Measurements from ENCODE around the gene MINDY4. TPM values are rescaled to one million over a fixed set of nuclear protein-coding genes. Genes with fewer than 3 reads are reported as not detected.

The MINDY4 gene
- total RNA-seq, 1 donor from 2014 or later: 2.1 TPM

DNA sequence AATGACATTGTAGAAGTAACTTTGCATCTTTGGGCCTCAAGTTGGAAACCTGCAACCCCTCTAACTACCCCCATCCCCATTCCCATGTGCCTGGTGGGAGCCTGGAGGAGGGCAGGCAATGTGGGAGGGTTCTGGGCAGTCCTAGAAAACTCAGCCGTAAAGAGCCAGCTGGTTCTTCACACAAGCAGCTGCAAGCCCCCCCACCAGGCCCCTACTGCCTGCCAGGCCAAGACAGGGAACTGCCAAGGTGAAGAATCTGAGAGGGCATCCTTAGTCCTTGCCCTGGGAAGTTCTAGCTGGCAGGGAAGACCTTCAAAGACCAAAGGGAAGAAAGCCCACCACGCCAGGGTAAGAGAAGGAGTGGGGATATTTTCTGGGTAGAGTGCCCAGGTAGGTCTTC lies 31.5 kb upstream of the MINDY4 start:
- DNase-seq (ENCODE audit: low spot score): no peak
- intact Hi-C loops (cut with DNase I): loop anchor here (2.0 to 5.0 kb wide), 3 partner anchors 59 to 238 kb away; no protein-coding TSS in a partner anchor

DNA sequence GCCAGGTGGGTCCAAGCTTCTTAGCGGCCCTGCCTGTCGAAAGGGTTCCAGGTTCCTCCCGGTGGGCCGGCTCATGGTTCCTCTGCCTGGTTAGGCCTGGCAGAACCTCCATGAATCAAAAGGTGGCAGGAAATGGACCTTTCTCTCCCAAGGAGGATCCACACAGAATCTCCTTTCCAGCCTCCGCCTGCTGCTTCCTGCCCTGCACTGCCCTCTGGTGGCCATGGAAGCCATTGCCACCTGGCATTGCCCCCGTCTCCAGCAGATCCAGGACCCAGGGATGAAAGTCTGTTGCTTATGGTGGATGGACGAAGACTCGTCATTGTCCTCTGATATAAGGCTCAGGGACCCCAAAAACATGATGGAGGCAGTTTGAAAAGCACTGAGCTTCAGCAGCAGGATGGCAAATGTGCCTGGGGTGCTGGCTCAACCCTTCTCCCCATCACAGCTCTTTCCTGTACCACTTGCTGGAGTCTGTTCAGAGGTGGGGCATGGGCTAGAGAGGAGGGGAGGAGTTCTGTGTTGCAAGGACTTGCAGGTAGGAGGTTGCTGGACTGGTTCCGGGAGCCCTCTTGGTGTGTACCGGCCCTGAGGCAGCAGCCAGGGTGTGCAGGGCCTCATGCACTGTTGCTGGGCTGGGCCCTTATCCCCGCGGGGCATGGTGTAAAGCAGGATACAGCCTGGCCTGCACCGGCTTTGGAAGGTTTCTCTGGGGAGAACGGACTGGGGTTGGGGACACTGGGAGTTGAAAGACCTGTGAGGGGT lies 30.6 kb upstream of the MINDY4 start:
- intact Hi-C loops (cut with DNase I): loop anchor here (2.0 to 5.0 kb wide), 2 partner anchors 60 to 237 kb away; no protein-coding TSS in a partner anchor
- DNase-seq (ENCODE audit: low spot score): no peak

DNA sequence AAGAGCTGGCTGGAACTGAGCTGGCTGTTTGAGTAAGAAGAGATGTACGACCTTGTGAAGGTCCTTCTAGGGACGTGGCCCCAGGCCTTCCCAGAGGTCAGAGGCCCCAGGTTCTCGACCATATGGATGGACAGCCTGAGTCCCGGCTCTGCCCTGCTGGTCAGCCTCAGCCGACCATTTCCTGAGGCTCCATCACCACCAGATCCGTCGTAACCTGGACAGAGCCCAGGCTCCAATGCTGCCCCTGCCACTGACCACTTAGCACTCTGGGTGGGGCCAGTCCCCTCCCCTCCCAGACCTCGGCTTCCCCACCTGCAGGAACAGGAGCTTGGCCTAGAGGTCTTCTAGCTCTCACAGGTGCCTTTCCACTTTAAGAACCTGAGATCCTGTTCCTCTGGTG lies 29.9 kb upstream of the MINDY4 start:
- no peak for DNase-seq (ENCODE audit: low spot score)
- intact Hi-C loops (cut with DNase I): loop anchor here (2.0 to 5.0 kb wide), 2 partner anchors 60 to 236 kb away; no protein-coding TSS in a partner anchor

DNA sequence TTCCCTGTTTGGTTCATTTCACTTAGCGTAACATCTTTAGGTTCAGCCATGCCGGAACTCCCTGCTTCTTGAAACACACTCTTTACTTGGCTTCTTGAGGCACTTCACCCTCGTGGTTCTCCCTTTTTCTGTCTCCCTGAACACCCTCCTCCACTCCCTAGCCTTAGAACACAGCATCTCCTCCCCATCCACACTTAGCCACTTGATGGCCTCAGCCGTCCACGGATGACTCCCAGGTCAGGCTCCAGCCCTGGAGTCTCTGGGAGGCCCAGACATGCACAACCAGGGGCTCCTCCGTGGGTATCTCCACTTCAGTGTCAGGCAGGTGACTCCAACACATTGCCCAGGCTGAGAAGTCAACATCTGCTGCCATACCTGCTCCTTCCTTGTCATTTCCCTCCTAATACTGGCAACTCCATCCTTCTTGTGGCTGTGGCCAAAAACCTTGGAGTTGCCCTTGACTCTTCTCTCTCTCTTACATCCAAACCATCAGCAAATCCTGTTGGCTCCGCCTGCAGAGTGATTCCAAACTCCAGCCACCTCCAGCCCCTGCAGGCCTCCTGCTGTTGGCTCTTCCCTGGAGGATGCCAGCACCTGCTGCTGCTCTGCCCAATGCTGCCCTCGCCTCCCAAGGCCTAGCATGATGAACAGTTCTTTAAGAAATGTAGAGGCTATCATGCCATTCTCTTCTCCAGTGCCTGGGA lies 27.7 kb upstream of the MINDY4 start:
- intact Hi-C loops (cut with DNase I): loop anchor here (5.0 kb wide), 1 partner anchor 234 kb away; no protein-coding TSS in a partner anchor
- DNase-seq (ENCODE audit: low spot score): no peak

DNA sequence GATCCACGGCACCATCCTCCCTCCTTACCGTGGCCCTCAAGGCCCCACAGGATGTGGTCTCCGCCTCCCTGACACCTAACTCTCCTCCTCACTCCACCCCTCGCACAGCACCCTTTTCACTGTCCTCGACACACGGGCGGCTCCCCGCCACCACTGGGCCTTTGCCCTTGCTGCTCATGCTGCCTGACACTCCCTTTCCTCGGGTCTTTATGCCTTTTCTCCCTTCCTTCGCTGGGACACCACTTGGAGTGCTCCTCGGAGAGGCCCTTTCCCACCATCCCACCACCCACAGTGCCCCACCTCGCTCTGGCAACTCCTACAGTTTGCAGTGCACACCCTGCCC lies 27.2 kb upstream of the MINDY4 start:
- DNase-seq (ENCODE audit: low spot score): no peak
- intact Hi-C loops (cut with DNase I): loop anchor here (5.0 kb wide), 1 partner anchor 233 kb away; no protein-coding TSS in a partner anchor

DNA sequence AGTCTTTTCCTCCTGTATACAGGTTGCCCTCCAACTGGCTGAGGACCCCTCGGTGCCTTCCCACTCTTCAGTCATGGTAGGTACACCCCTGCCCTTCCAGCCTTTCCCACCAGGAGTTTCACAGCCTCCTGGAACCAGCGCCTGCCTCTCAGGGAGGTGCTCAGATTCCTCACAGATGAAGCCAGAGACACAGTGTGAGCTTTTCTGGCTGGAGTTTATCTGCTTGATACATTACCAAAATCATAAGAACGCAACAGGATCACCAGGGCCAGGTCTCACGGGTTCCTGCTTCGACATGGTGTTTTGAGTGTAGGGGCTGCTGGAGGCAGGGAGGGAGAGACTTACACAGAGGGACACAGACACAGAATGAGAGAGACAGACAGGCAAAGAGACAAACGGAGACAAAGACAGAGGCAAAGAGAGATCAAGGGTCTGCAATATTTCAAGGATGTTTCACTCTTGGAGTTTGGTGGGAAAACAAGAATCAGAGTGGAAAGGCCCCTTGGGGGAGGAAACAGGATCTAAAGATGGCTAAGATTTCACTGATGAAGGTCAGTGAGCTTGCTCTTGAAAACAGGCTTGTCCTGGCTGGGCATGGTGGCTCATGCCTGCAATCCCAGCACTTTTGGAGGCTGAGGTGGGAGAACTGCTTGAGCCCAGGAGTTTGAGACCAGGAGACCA lies 25.8 kb upstream of the MINDY4 start:
- intact Hi-C loops (cut with DNase I): no loop called here
- DNase-seq (ENCODE audit: low spot score): no peak

DNA sequence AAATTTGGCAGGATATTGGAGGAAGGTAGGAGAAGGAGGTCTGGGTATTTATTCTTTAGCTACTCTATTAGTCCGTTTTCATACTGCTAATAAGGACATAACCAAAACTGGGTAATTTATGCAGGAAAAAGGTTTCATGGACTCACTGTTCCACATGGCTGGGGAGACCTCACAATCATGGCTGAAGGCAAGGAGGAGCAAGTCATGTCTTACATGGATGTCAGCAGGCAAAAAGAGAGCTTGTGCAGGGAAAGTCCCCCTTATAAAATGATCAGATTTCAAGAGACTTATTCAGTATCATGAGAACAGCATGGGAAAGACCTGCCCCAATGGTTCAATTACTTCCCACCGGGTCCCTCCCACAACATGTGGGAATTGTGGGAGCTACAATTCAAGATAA lies 21.2 kb upstream of the MINDY4 start:
- no peak for DNase-seq (ENCODE audit: low spot score)
- intact Hi-C loops (cut with DNase I): loop anchor here (5.0 kb wide), 2 partner anchors 47 to 162 kb away; partner anchors contain the start of gene AQP1

DNA sequence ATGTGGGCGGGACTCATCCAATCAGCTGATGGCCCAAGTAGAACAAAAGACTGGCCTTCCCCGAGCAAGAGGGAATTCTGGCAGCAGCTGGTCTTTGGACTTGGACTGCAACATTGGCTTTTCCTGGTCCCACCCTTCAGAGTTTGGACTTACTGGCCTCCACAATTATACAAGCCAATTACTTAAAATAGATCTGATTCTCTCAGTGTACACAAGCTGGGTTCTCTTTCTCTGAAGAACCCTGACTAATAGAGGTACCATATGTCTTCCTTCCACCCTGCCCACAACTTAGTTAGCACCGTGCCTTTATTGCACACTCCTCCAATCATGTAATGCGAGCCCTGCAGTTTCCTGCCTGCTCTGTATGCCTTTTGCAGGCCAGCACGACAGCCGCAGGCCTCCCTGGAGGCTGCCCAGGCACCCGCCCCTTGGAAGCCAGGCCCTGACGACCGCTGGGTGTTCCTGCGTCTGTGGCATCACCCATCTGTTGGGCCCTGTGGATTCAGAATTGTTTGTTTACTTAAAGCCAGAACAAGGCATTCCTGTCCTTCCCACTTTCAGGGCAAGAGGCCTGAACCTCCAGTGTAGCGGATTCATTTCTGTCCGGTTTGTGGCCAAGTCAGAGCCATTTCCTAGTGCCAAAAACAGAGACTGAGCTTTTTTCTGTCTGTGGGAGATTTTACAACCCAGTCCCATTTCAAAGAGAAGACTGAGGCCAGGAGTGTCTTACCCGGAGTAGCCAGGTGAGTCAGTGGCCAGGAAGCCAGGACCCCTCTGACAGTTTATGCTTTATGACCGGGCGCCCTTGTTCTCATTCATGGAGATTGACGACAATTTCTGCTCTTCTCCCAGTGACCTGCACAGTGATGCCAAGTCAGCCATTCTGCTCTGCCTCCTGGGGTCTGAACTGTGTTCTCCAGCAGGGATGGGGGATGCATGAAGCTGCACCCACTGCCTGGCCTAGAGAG lies 20.2 kb upstream of the MINDY4 start:
- intact Hi-C loops (cut with DNase I): loop anchor here (5.0 kb wide), 2 partner anchors 46 to 161 kb away; partner anchors contain the start of gene AQP1
- DNase-seq (ENCODE audit: low spot score): peak; percentile 88

DNA sequence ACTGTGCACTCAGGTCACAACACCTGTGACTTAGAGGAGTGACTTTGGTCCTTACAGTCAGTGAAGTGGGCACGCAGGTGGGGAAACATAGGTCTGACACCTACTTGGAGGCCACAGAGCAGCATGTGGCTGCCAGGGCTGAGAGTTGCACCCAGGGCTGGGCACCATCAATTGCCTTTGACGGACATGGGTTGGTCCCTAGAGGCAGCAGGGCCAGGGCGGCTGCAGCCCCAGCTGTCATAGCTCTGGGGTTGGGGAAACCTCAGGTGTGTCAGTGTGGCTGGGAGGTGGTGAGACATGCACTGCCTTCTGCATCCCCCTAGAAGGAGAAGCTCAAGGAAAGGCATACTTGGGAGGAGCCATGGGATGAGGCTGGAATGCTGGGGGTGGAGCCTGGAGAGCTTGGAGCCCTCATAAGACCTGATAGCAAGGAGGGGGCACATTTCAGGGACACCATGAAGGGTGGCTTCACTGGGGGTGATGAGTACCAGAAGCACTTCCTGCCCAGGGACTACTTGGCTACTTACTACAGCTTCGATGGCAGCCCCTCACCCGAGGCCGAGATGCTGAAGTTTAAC lies 19.4 kb upstream of the MINDY4 start, which contains the start of gene INMT:
Gene INMT (plus strand): TSS at position 440 of the 578 bp plus-strand sequence. CDS start 16 bp downstream, at position 456.
- intact Hi-C loops (cut with DNase I): loop anchor here (5.0 kb wide), 2 partner anchors 46 to 161 kb away; partner anchors contain the start of gene AQP1
- no peak for DNase-seq (ENCODE audit: low spot score)

DNA sequence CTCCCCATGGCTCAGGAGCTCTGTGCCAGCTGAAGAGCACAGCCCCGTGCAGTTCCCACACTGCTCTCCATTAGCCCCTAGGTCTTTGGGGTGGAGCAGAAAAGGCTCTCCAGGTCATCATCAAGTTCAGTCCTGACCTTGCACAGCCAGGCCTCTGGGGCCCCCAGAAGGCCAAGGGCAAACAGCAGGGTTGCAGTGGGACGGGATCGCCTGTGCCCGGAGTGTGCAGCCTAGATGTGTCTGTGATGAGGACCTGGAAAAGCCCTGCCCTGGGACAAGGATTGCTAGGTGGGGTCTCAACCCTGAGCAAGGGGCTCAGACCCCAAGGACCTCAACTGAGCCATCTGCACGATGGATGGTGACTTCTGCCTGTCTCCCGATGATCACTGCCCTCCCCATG lies 18.7 kb upstream of the MINDY4 start:
- intact Hi-C loops (cut with DNase I): loop anchor here (5.0 kb wide), 2 partner anchors 45 to 160 kb away; partner anchors contain the start of gene AQP1

DNA sequence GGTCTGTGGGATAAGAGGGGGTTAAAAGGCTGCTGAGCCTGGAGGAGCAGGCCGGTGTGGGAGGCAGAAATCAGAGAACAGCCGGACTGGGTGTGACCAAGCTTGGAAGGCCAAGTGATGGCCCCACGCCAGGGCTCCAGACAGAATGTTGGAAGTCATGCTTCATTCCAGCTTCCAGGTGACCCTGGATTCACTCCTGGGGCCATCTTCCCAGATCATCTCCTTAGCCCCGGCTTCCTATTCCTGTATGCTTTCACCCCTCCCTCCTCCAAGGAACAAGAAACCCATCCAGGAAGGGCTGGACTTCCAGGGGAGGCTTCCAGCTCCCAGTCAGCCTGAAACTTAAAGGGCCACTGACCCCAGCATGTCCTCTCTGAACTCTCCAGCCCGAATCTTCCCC lies 18.2 kb upstream of the MINDY4 start:
- intact Hi-C loops (cut with DNase I): loop anchor here (5.0 kb wide), 2 partner anchors 44 to 159 kb away; partner anchors contain the start of gene AQP1
- DNase-seq (ENCODE audit: low spot score): peak; percentile 89

More for the DNA sequence above, 18.7 kb upstream of the MINDY4 start:
- DNase-seq (ENCODE audit: low spot score): no peak

DNA sequence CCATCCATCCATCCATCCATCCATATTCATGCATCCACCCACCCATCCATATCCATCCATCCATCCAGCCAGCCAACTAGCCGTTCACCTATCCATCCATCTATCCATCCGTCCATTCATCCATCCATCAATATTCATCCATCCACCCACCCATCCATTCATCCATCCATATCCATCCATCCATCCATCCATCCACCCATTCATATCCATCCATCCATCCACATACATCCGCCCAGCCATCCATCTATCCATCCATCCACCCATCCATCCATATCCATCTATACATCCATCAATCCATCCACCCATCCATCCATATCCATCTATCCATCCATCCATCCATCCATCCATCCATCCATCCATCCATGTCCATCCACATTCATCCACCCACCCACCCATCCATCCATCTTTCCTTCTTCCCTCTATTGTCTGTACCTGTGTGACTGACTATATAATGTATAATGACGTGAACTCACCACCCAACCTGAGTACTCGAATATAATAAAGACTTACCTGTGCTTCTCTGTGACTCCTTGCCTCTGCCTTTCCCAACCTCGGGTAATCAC lies 16.8 kb upstream of the MINDY4 start:
- no peak for DNase-seq (ENCODE audit: low spot score)
- intact Hi-C loops (cut with DNase I): loop anchor here (5.0 kb wide), 2 partner anchors 43 to 158 kb away; partner anchors contain the start of gene AQP1

DNA sequence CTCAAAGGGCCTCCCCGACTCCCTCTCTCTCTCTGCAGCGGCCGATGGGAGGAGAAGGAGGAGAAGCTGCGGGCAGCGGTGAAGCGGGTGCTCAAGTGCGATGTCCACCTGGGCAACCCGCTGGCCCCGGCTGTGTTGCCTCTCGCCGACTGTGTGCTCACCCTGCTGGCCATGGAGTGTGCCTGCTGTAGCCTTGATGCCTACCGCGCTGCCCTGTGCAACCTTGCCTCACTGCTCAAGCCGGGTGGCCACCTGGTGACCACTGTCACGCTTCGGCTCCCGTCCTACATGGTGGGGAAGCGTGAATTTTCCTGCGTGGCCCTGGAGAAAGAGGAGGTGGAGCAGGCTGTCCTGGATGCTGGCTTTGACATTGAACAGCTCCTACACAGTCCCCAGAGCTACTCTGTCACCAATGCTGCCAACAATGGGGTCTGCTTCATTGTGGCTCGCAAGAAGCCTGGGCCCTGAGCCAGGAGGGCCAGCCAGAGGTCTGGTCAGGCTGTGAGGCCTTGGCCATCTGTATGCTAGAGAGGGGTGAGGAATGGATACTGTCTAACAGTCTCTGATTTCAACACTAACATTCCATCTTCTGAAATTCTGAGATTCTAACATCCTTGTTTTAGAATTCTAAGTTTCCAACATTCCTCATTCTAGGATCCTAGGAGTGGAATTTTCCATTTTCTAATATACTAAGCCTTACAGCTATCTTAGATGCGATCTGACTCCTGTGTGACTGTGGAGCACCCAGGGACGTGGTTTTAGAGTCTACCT lies 15.6 kb upstream of the MINDY4 start:
- DNase-seq (ENCODE audit: low spot score): no peak
- intact Hi-C loops (cut with DNase I): no loop called here

DNA sequence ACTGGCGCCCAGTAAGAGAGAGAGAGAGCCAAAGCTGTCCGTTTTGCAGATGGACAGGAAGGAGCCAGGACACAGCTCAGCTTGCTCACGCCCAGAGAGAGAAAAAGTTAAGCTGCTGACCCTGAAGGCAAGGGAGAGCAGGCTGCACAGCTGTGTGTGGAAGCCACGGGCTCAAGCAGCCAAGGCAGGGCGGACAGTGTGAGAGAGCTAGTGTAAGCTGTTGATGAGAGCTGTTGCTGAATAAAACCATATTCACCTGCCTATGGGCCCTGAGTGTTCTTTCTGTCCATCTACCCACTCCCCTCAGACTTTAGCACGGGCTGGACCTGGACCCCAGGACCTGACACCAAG lies 13.9 kb upstream of the MINDY4 start:
- no peak for DNase-seq (ENCODE audit: low spot score)

DNA sequence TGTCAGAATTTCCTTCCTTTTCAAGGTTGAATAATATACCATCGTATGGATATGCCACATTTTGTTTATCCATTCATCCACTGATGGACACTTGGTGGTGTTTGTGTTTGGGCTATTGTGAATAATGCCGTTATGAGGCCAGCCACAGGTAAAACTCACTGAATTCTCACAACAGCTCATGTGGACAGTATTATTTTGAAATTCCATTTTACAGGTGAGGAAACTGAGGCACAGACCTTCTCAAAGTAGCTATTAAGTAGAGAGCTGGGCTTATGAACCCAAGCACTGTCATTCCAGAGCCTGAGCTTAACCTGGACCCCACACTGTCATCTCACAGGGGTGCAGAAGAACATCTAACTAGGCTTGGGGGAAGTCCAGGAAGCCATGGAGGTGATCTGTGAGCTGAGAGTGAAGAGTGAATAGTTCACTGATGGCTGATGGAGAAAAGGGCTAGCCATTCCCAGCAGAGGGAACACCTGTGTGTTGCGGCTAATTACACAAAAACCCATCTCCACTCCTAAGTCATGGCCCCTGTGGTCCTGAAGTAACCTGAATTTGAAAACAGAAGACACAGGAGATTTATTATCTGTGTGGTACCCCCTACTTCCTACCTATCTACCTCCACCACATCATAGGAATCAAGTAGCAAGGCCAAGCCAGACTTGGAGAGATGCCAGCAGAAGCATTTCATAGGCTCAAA lies 10.6 kb upstream of the MINDY4 start:
- intact Hi-C loops (cut with DNase I): no loop called here
- DNase-seq (ENCODE audit: low spot score): no peak

More for the DNA sequence above, 13.9 kb upstream of the MINDY4 start:
- intact Hi-C loops (cut with DNase I): no loop called here
